Raji (cell line): ENCODE data around the gene TMEM163.

ENCODE experiments used
- POLR2A ChIP-seq: IDR thresholded peaks from 2 replicates; pipeline ENCODE4 v1.6.1; 2011; ENCODE audit warnings: low read depth, low read length, control low read depth; ENCODE audit not compliant: insufficient read depth

Gene TMEM163

DNA sequence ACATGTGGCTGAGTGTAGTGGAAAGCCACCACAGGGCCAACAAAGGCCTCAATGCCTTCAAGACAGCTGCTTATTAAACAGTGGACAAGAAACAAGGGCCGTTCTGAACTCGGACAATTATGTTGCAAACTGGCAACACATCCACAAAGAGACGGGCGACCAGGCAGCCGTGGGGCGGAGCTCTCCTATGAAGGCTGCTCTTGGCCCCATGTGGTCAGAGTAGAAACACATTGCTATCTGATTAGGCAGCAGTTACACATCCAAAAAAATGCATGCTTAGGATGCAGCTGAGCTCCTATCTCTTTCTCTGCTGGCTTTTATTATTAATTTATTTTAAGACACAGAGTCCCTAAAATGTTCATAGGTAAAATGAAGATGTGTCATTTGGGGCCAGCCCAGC is 163.4 kb downstream of the TMEM163 start:
- TF ChIP-seq POLR2A, result no peak

DNA sequence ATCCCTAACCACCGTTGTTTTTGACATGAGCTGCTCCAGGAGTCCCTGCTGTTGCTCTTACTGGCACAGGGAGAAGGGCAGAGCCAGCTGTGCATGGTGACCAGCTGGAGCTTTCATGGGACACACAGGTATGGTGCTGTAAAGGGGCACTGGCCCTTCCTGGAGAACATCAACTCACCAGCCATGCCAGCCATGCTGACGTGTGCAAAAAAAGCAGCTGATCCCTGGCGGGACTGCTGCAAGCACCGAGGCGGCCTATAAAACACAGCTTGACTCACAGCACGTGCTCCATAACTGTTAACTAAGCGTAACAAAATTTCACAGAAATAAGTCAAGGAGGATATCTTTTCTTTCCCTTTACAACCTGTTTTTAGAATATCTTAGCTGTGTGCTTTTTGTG is 165.1 kb downstream of the TMEM163 start:
- TF ChIP-seq POLR2A, result no peak

DNA sequence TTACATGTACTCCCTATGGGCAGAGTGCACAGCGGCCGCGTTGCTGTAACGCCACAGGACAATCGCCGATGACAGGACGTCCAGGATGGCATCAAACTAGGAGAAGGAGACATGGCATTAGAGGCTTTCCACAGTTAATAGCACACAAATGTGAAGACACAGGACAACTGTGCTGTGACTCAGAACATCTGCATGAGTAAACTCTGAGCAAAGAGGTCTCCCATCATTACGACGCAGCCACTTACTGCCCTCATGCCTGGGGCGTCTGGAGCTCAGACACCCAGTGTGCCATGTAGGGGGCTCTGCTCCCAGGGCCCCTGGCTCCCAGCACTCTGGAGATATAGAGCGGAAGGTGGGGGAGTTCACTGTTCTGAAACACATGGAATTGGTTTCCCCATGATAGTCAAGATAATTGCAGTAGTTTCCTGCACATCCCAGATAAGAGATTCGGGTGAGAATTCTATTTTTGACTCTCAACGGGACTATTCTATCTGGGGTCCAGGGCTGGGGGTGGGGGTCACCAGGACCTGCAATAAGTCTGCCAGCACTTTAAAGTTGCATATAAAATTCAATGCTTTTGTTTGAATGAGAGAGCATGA is 168.1 kb downstream of the TMEM163 start:
- TF ChIP-seq POLR2A, result no peak

DNA sequence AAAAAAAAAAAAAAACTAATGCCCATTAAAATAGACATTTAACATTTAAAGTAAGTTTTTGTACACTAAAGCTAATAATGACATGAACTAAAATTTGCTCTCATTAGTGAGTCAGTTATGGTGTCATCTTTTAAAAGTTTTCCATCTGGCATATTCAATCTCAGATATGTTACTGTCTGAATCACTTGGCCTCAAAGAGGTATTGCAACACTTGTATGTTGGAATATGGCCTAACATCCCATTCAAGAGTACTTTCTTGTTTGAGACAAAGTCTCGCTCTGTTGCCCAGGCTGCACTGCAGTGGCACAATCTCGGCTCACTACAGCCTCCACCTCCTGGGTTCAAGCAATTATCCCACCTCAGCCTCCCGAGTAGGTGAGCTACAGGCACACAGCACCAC is 169.7 kb downstream of the TMEM163 start:
- no peak for TF ChIP-seq POLR2A

DNA sequence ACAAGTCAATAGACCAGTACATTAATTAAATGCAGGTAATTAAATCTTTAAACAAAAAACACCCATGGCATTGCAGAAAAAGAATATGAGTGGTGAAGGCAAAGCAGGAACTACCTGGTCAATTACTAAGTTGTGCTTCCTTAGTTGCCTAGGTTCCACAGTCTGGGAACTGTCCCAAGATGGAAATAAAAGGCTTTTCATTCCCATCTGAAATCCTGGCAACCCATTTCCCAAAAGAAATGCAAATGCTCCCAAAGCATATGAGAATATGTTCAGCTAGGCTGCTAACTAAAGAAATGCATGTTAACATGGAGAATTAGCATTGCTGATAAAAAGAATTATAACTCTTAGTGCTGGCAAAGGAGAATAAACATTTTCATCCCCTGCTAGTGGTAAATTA is 177.8 kb downstream of the TMEM163 start:
- no peak for TF ChIP-seq POLR2A

DNA sequence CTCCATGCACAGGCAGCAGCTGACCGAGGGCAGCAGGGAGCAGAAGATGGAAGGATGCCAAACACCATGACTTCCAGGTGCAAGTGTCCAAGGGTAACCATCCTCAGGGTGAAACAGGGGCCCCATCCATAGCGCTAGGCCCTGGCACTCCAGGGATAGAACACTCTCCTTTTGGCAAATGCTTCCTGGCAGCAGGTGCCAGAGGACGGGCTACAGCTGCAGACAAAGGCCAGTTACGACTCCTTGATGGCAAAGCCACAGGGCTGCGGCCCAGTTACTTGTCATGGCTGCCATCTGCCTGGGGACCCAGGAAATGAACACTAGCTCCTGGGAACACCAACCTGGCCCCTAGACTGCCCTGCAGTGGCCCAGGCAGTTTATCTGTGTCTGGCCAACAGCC is 178.8 kb downstream of the TMEM163 start:
- no peak for TF ChIP-seq POLR2A

DNA sequence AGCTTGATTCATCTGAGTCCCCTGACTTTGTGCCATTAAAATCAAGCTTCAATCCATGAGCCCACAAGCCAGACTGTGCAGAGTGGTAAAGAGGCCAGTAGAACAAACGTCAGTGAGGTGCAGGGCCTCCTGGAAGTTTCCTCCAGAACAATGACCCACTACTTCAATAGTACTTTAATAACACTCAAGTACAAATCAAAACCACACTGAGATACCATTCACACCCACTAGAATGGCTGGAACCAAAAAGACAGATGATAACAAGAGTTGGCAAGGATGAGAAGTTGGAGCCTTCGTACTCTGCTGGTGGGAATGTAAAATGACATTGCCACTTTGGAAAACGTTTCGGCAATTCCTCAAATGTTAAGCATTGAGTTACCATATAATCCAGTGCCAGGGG is 181.1 kb downstream of the TMEM163 start:
- no peak for TF ChIP-seq POLR2A

DNA sequence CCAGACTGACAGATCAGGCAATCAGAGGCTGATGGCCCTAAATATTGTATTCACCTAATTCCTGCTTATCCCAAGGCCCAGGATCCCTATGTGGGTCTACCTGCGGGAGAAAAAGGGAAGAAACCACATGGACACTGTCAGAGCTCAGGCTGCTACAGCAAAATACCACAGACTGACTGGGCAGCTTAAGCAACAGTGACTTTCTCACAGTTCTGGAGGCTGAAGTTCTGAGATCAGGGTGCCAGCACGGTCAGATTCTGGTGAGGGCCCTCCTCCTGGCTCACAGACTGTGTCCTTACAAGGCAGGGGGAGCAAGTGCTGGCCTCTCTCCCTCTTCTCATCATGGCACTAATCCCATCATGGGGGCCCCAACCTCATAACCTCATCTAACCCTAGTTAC is 181.7 kb downstream of the TMEM163 start:
- TF ChIP-seq POLR2A, result no peak

DNA sequence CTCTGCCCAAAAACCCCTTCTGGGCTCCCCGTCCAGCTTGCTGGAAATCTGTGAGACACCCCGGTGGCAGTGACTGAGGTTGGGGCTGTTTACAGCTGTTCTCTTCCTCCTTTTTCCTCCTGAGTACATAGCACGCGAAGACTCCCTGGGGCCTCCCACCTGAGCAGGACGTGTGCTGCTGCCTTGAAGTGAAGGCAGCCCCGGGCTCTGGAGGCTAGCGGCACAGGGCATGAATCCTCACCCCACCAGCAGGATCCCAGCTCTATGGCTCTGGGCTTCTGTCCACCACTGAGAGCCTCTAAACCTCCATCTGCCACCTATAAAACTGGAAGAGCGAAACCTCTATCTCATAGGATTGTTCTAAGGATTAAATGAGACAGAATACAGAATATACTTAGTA is 182.5 kb downstream of the TMEM163 start:
- TF ChIP-seq POLR2A, result no peak

DNA sequence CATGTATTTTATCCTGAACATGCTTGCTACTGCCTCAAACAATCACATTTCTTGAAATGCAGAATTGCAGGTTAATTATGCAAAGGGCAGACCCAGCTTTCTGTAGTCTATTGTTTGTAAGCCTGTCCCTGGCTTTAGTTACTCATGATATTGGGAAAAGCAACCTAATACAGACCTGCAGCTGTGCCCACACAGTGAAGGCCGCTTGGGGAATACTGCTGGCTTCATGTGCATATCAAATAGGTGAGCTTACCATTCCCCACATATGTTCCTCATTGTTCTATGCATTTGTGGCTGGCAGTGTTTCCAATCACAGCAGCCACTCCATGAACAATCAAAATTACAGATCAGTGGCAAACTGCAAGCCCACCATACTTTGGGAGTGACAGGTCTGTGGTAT is 186.3 kb downstream of the TMEM163 start:
- TF ChIP-seq POLR2A, result no peak

DNA sequence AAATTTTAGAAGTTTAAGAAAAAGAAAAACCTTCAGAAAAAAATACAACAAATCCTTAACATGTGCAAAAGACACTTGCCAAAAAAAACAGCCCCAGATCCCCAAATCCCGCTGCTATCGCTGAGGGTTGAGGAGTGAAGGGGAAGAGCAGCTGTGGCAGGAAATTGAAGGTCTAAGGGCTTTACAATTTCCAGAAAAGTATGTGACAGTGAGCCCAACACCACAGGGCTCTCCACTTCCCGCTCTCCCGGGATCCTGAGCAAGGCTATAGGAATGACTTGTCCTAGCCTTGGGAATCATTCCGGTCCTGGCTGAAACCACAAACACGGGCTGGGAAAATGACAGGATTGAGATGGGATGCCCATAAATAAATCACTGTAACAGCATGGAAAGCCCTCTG is 191.4 kb downstream of the TMEM163 start:
- no peak for TF ChIP-seq POLR2A

DNA sequence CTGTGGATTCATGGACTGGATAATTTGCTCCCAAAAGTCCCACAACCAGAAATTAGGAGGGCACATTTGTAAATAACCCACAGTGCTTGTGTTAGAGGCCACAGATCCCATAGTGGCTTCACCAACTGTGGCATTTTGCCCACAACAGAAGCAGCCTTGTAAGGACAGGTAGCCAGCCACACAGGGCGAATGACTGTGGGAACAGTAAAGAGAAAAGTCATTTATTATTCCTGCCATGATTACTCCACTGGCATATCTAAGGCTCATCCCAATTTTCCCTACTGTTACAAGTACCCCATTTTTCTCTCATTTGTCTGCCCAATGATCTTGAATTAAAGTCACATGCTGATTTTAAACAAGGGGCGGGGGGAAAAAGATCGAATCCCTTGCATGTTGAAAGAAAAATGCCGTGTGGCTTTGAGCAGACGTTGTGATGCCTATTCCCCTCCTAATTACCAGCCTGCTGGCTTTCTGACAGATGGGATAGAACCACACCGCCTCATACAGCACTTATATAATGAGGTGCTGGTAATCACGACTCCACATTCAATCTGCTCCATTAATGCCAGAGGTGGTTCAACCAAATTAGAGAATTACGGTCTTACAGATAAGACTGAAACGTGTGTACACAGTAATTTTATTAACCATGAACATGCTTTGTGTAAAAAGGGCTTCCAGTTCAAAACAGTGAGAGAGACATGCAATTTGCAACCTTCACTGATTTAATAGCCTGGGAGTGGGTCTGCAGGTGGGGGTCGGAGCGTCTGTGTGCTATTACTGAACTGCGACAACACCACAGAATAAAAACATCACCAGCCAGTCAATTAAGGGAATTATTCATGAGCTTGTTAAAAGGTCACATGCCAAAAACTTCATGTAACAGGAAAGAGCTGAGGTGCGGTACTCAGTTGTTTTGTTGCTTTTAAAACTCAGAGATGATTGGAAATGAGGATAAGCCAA is 196.0 kb downstream of the TMEM163 start:
- no peak for TF ChIP-seq POLR2A

DNA sequence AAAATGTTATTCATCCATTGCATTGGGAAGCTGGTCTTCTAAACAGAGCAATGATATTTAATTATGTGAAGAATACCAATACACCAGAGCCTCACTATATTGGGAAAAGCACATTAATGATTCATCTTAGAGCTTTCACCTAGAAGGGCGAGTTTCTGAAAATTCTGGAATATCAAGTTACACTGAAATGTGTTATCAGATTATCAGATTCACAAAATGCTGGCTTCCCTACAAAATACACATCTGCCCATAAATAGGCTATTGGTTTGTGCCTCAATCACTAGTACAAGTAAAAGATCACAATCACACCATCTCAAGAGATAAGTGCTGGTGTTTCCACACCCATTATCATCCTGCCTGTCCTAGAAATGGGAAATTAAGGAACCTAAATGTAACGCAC is 200.7 kb downstream of the TMEM163 start:
- no peak for TF ChIP-seq POLR2A

DNA sequence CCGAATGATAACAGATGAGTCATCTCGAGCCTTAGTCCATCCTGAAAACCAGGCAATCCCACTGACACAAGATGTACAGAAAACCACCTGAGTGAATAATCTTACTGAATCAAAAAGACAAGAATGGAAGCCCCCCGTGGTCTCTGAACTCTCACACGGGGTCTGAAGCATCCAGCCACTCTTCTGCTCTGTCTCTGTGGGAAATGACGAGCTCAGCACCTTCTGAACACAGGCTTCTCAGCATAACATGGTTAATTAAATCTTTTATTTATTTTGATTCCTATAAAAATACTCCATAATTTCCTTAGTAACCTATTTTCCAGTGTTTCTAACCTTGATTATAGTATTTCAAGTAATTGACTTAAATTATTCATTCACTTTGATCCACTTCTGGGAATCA is 203.7 kb downstream of the TMEM163 start:
- TF ChIP-seq POLR2A, result no peak

DNA sequence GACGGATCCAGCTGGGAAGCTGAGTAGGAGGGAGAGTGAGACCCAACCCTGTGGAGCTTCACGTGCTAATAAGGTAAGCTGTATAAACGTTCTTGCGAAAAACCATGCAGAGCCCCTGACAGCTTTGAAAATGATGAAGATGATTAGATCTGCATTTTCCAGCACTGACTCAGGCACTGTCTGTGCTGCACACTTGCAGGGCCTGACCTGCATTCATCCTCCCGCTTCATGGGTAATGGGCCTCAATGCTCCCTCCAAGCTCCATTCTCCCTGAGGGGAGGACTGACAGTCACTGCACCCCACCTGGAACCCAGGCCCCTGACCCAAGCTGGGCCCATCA is 205.4 kb downstream of the TMEM163 start:
- no peak for TF ChIP-seq POLR2A

DNA sequence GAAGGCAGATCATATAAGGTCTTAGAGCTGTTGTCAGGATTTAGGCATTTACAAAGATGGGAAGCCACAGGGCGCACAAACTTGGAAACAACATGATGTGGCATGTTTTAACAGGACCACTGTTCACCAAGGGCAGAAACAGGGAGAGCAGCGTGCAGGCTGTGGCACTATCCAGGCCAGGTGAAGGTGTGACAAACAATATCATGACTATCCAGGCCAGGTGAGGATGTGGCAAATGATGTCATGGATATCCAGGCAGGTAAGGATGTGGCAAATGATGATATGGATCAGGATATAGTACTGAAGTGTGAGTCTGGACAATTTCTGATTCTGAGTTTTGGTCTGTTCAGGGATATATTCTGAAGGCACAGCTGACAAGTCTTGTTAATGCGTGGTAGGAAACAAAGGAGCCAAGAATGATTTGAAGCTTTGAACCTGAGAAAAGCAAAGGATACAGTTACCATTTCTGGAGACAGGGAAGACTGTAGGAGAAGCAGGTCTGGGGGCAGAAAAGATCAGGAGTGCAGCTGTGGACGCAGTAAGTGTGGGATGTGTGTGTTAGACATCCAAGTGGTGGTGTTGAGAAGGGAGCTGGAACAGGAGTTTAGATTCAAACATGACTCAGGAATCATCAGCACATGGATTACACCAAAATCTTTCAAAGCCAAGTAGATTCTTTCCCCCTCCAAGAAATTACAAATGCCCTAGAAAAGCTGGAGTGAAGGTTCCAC is 205.9 kb downstream of the TMEM163 start:
- no peak for TF ChIP-seq POLR2A

DNA sequence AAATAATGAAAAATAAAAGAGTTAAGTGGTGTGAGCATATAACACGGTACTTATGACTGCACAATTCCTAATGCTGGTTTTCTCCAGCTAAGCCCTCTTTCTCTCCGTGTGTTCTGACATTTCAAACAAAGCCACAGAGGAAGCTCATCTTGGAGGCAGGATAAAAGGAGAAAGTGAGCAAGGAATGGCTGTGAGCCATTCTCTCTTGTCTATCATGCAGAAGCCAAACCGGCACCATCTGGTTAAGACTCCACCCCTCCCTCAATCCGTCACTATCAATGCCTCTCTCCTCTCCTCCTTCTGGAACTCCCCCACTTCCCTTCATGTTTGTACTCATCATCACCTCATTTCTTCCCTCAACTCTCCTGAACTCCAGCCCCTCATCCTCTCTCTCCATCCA is 210.4 kb downstream of the TMEM163 start:
- TF ChIP-seq POLR2A, result no peak

DNA sequence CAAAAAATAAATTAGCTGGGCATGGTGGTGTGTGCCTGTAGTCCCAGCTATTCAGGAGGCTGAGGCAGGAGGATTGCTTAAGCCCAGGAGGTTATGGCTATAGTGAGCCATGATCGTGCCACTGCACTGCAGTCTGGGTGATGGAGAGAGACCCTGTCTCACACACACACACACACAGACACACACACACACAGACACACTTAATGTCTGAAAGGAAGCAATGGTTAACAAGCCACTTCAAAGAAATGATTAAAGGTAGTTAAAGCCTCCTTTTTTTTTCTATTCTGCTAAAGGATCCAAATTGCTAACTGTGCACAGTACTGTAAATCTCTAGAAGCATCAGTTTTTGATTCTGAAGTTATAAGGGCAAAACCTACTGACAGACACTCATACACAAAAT is 211.1 kb downstream of the TMEM163 start:
- no peak for TF ChIP-seq POLR2A
